GM23248 (cell line): ENCODE measurements around the gene PRUNE2. TPM values are rescaled to one million over a fixed set of nuclear protein-coding genes. Genes with fewer than 3 reads are reported as not detected.
A peak's percentile ranks its signal among the peaks of the same experiment; 100 is the strongest.

Experiments used
- DNase-seq: peaks from one replicate; pipeline ENCODE4 v3.0.0-alpha.2; 2015
- H2AFZ ChIP-seq: fragments of 200-600 bp; sonication (generic); 2 replicates; pipeline ENCODE4 v1.6.1; 2016; ENCODE audit warnings: antibody characterized with exemption
- H3F3A ChIP-seq: fragments of 200-600 bp; sonication (generic); 2 replicates; pipeline ENCODE4 v1.6.1; 2016; ENCODE audit warnings: mild to moderate bottlenecking, antibody characterized with exemption, mixed run types; ENCODE audit not compliant: insufficient read depth
- H3K27ac ChIP-seq: fragments of 200-600 bp; sonication (generic); 2 replicates; pipeline ENCODE4 v1.5.1; 2016; ENCODE audit warnings: mild to moderate bottlenecking
- H3K27me3 ChIP-seq: fragments of 200-600 bp; sonication (generic); replicated peaks from 2 replicates; pipeline ENCODE4 v1.6.1; 2016; ENCODE audit warnings: mild to moderate bottlenecking; ENCODE audit not compliant: insufficient read depth
- H3K36me3 ChIP-seq: fragments of 200-600 bp; sonication (generic); 2 replicates; pipeline ENCODE4 v1.6.1; 2016; ENCODE audit warnings: low read depth, mild to moderate bottlenecking
- H3K4me1 ChIP-seq: fragments of 200-600 bp; sonication (generic); 2 replicates; pipeline ENCODE4 v1.6.1; 2016; ENCODE audit warnings: mild to moderate bottlenecking; ENCODE audit not compliant: insufficient read depth
- H3K4me2 ChIP-seq: fragments of 200-600 bp; sonication (generic); one replicate; pipeline ENCODE4 v1.6.1; 2016; ENCODE audit warnings: mild to moderate bottlenecking; ENCODE audit not compliant: unreplicated experiment
- H3K4me3 ChIP-seq: fragments of 200-600 bp; sonication (generic); 2 replicates; pipeline ENCODE4 v1.5.1; 2016; ENCODE audit warnings: mild to moderate bottlenecking
- H3K79me2 ChIP-seq: fragments of 200-600 bp; sonication (generic); 2 replicates; pipeline ENCODE4 v1.6.1; 2016; ENCODE audit warnings: mild to moderate bottlenecking; ENCODE audit not compliant: insufficient read depth
- H3K9ac ChIP-seq: fragments of 200-600 bp; sonication (generic); 2 replicates; pipeline ENCODE4 v1.6.1; 2016; ENCODE audit warnings: mild to moderate bottlenecking
- H3K9me2 ChIP-seq: fragments of 200-600 bp; sonication (generic); 2 replicates; pipeline ENCODE4 v1.6.1; 2016; ENCODE audit warnings: mixed run types, mild to moderate bottlenecking, moderate library complexity; ENCODE audit not compliant: insufficient read depth
- H3K9me3 ChIP-seq: fragments of 200-600 bp; sonication (generic); one replicate; pipeline ENCODE4 v1.6.1; 2017; ENCODE audit warnings: low read depth
- H4K20me1 ChIP-seq: fragments of 200-600 bp; sonication (generic); 2 replicates; pipeline ENCODE4 v1.6.0; 2016; ENCODE audit not compliant: insufficient read depth
- EZH2 ChIP-seq: fragments of 200-600 bp; sonication (generic); IDR thresholded peaks from 2 replicates; pipeline ENCODE4 v1.6.1; 2018; ENCODE audit warnings: antibody characterized with exemption, mild to moderate bottlenecking; ENCODE audit not compliant: insufficient read depth, poor library complexity, severe bottlenecking
- EZH2phosphoT487 ChIP-seq: fragments of 200-600 bp; sonication (generic); IDR thresholded peaks from 2 replicates; pipeline ENCODE4 v1.6.1; 2018; ENCODE audit warnings: antibody characterized with exemption, moderate library complexity, mild to moderate bottlenecking, low read depth; ENCODE audit not compliant: insufficient read depth
- WGBS, 2 experiments: methylation state at CpG; one replicate each; pipeline ENCODE4 v1.1.6; 2015 to 2017; ENCODE audit warnings: low lambda C conversion rate in 2 of 2, low coverage in 1 of 2; ENCODE audit errors: missing lambda C conversion rate in 2 of 2; 5-methylcytosine and 5-hydroxymethylcytosine counted together
- in situ Hi-C: fragments of 300-500 bp; cut with MboI; formaldehyde crosslinking; loops from 2 replicates; pipeline ENCODE4 v1.15.0; 2020
- polyA plus RNA-seq: library from polyadenylated mRNA; unstranded; fragments of >200 nt; fragmentation: Nextera tagmentation; extraction: Ambion mirVana; gene quantifications from 2 replicates; pipeline ENCODE4 v1.2.1, GENCODE V29; 2016
- total RNA-seq: library from RNA; depleted of rRNA; stranded (reverse); fragments of >200 nt; shearing (Covaris generic); gene quantifications from 2 replicates; pipeline ENCODE4 v1.2.3, GENCODE V29; 2014

The PRUNE2 gene
- total and polyA plus RNA-seq, 2 experiments from 2014 or later: 2.0 to 8.8 TPM

DNA sequence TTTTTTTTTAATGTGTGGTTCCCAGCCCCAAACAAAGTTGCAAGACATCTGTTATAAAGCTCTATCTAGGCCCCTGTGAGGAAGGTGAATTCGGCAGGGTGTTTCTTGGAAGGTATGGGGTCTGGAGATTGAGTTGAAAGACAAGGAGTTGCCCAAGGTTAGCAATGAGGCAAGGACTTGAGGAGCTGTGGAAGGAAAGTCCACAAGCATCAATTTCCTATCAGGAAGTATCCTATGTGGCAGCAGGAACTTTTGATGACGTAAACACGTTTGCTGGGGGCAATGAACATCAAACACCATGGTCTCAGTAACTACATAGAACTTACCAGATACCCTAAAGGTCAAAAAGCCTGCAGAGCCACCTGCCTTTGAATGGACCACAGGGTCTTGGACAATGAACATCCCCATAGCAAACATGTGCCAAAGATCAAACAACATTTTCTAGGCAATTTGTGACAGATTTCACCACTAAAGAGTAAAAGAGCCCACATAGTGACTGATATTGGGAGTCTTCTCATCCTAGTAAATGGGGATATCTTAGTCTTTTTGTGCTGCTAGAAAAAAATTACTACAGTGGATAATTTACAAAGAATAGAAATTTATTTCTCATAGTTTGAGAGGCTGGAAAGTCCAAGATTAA lies 301.9 kb downstream of the PRUNE2 start:
- in situ Hi-C loops: no loop called here
- Histone ChIP-seq H3K27me3 (no peaks in the 10 kb centered on the region), H3K4me1 (no peaks in the 10 kb centered on the region), H3K9ac (no peak overlapping the region), H4K20me1 (no peaks in the 10 kb centered on the region), H3K79me2 (no peaks in the 10 kb centered on the region), H3F3A (no peaks in the 10 kb centered on the region), H3K4me3 (no peak overlapping the region), H3K36me3 (no peaks in the 10 kb centered on the region), H3K9me3 (no peaks in the 10 kb centered on the region), H3K9me2 (no peaks in the 10 kb centered on the region), H2AFZ (no peak overlapping the region), H3K27ac (no peak overlapping the region), H3K4me2 (no peak overlapping the region)
- no peak for TF ChIP-seq EZH2
- no peak for TF ChIP-seq EZH2phosphoT487
- no peak for DNase-seq
- WGBS, 2 experiments: 97 to 99% methylated on average over 3 of the region's 3 CpGs

- Histone ChIP-seq H2AFZ (peak overlapping the region; percentile 36; the same call in 1 of the 2 replicates), H3K4me2 (no peak overlapping the region), H3K9ac (no peak overlapping the region), H4K20me1 (no peaks in the 10 kb centered on the region), H3K27ac (peak overlapping the region; percentile 35), H3K4me1 (no peaks in the 10 kb centered on the region), H3K9me2 (no peaks in the 10 kb centered on the region), H3K9me3 (no peaks in the 10 kb centered on the region), H3K79me2 (no peaks in the 10 kb centered on the region), H3F3A (no peaks in the 10 kb centered on the region), H3K36me3 (no peaks in the 10 kb centered on the region), H3K27me3 (no peaks in the 10 kb centered on the region), H3K4me3 (no peak overlapping the region)
- TF ChIP-seq EZH2phosphoT487: no peak
- TF ChIP-seq EZH2: no peak
- DNase-seq: peak; percentile 53
- in situ Hi-C loops: no loop called here
Observed at GRCh38 chr9:76603448-76603895, 302.4 kb downstream of the PRUNE2 start.

GRCh38 chr9:76602199-76602598 lies 303.7 kb downstream of the PRUNE2 start:
- DNase-seq: no peak
- in situ Hi-C loops: no loop called here
- WGBS, 2 experiments: 90 to 100% methylated on average over 1 of the region's 1 CpG
- no peaks in the 10 kb centered on the region for H3F3A ChIP-seq
- H3K4me2 ChIP-seq: no peak overlapping the region
- H3K27ac ChIP-seq: no peak overlapping the region
- H3K9me2 ChIP-seq: no peaks in the 10 kb centered on the region
- no peak for TF ChIP-seq EZH2phosphoT487
- TF ChIP-seq EZH2: no peak
- no peaks in the 10 kb centered on the region for H3K27me3 ChIP-seq
- H3K9me3 ChIP-seq: no peaks in the 10 kb centered on the region
- no peak overlapping the region for H3K4me3 ChIP-seq
- no peaks in the 10 kb centered on the region for H3K36me3 ChIP-seq
- no peak overlapping the region for H2AFZ ChIP-seq
- no peaks in the 10 kb centered on the region for H3K4me1 ChIP-seq
- no peak overlapping the region for H3K9ac ChIP-seq
- H3K79me2 ChIP-seq: no peaks in the 10 kb centered on the region
- no peaks in the 10 kb centered on the region for H4K20me1 ChIP-seq

GRCh38 chr9:76600007-76600615 lies 305.8 kb downstream of the PRUNE2 start:
- Histone ChIP-seq H3K4me3 (no peak overlapping the region), H3F3A (no peaks in the 10 kb centered on the region), H3K79me2 (no peaks in the 10 kb centered on the region), H3K9me3 (no peaks in the 10 kb centered on the region), H3K36me3 (no peaks in the 10 kb centered on the region), H3K27me3 (no peaks in the 10 kb centered on the region), H3K9ac (no peak overlapping the region), H3K4me2 (no peak overlapping the region), H3K27ac (no peak overlapping the region), H2AFZ (no peak overlapping the region), H3K9me2 (no peaks in the 10 kb centered on the region), H3K4me1 (no peaks in the 10 kb centered on the region), H4K20me1 (no peaks in the 10 kb centered on the region)
- TF ChIP-seq EZH2phosphoT487 (no peak), EZH2 (no peak)
- in situ Hi-C loops: no loop called here
- 28 to 39% methylated on average over 2 of the region's 2 CpGs for WGBS, 2 experiments
- no peak for DNase-seq
